Stomach (tissue), 9 donors: ENCODE results near the gene XRCC3. TPM values are rescaled to one million over a fixed set of nuclear protein-coding genes. Genes with fewer than 3 reads are reported as not detected.

Source experiments
- DNase-seq, 2 donors: peaks; one replicate each; pipeline versions ENCODE4 v3.0.0 to v3.0.0-alpha.2; 2013 to 2019
- H3K27ac ChIP-seq, 5 donors: fragments of 200-600 bp in 4 of 5; sonication (generic) in 4 of 5; one replicate each; pipeline ENCODE4 v1.5.1; 2013 to 2019; ENCODE audit warnings: mild to moderate bottlenecking in 1 of 5, moderate library complexity in 1 of 5
- H3K27me3 ChIP-seq, 3 donors: fragments of 200-600 bp; sonication (generic); one replicate each; pipeline ENCODE4 v1.5.1; 2017 to 2019; ENCODE audit warnings: mixed run types in 1 of 3
- H3K36me3 ChIP-seq, 4 donors: fragments of 200-600 bp; sonication (generic); 1 replicate in 3 of 4; 2 replicates in 1 of 4; pipeline ENCODE4 v1.5.1; 2016 to 2019
- H3K4me1 ChIP-seq, 4 donors: fragments of 200-600 bp; sonication (generic); one replicate each; pipeline ENCODE4 v1.5.1; 2016 to 2019
- H3K4me3 ChIP-seq, 4 donors: fragments of 200-600 bp; sonication (generic) in 3 of 4; one replicate each; pipeline ENCODE4 v1.5.1; 2016 to 2019; ENCODE audit warnings: mild to moderate bottlenecking in 1 of 4
- H3K9me3 ChIP-seq, 4 donors: fragments of 200-600 bp; sonication (generic); one replicate each; pipeline ENCODE4 v1.5.1; 2016 to 2019
- EP300 ChIP-seq: sonication (generic); formaldehyde crosslinking; IDR thresholded peaks from one replicate; pipeline ENCODE4 v1.6.1; 2017; ENCODE audit warnings: antibody characterized with exemption
- POLR2A ChIP-seq, 4 donors: fragments of 450-650 bp; IDR thresholded peaks; one replicate each; pipeline ENCODE4 v1.6.1; 2016; ENCODE audit warnings: antibody characterized with exemption in 4 of 4, control low read depth in 2 of 4, mild to moderate bottlenecking in 1 of 4, moderate library complexity in 1 of 4
- POLR2AphosphoS5 ChIP-seq, 3 donors: sonication (generic); formaldehyde crosslinking; IDR thresholded peaks; one replicate each; pipeline ENCODE4 v1.6.1; 2016; ENCODE audit warnings: antibody characterized with exemption in 3 of 3
- WGBS, 5 donors: extraction: QIAGEN DNeasy Blood & Tissue Kit in 3 of 5; methylation state at CpG; one replicate each; pipeline versions ENCODE4 v1.1.5 to v1.1.7; 2013 to 2018; 5-methylcytosine and 5-hydroxymethylcytosine counted together
- intact Hi-C: fragments of 100-400 bp; cut with DNase I; formaldehyde crosslinking; loops from one replicate; pipeline ENCODE4 v1.15.1; 2023; ENCODE audit warnings: low total_unique reads
- polyA plus RNA-seq, 3 donors: library from polyadenylated mRNA; stranded (reverse); fragments of 200-250 nt; gene quantifications; one replicate each; pipeline ENCODE4 v1.2.3, GENCODE V29; 2013
- total RNA-seq, 5 donors: library from RNA; depleted of rRNA; stranded (reverse); fragments of >200 nt; gene quantifications; one replicate each; pipeline versions ENCODE4 v1.1.0 to v1.2.3, GENCODE V29; 2014 to 2016
- TF ChIP-seq, protein P1 (sequence below), 7 experiments: fragments of 450-650 bp in 4 of 7; fragments of 200-600 bp in 3 of 7; sonication (generic) in 3 of 7; IDR thresholded peaks; one replicate each; pipeline ENCODE4 v1.5.1; 2016 to 2019; ENCODE audit warnings: antibody characterized with exemption in 7 of 7, control low read depth in 2 of 7, mild to moderate bottlenecking in 1 of 7
- donor health status: healthy with polysubstance abuse.
- donor health status: Bipolar disorder and iron deficiency.
- donor health status: healthy.

XRCC3 gene
- total and polyA plus RNA-seq, 8 donors: 2.6 to 70.1 (median 6.3) TPM

DNA sequence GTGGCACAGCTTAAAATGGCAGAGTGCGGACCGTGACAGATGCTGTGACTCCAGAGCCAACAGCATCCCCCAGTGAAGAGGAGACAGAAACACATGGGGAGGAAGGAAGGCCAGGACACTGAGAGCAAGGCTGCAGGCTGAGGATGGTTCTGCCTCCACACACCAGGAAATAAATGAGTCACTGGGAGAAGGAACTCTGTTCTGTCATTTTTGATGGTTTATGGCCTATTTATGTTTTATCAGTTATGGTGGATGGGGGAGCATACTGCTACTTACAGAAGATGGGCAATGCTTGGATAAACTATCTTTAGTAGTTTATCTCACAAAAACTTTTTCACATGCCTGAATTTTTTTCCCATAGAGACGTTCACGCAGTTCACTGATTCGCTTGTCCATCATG lies 34.2 kb upstream of the XRCC3 start:
- TF ChIP-seq, protein P1, sequence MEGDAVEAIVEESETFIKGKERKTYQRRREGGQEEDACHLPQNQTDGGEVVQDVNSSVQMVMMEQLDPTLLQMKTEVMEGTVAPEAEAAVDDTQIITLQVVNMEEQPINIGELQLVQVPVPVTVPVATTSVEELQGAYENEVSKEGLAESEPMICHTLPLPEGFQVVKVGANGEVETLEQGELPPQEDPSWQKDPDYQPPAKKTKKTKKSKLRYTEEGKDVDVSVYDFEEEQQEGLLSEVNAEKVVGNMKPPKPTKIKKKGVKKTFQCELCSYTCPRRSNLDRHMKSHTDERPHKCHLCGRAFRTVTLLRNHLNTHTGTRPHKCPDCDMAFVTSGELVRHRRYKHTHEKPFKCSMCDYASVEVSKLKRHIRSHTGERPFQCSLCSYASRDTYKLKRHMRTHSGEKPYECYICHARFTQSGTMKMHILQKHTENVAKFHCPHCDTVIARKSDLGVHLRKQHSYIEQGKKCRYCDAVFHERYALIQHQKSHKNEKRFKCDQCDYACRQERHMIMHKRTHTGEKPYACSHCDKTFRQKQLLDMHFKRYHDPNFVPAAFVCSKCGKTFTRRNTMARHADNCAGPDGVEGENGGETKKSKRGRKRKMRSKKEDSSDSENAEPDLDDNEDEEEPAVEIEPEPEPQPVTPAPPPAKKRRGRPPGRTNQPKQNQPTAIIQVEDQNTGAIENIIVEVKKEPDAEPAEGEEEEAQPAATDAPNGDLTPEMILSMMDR (IDR thresholded peaks at IDR 0.05): no peak
- TF ChIP-seq POLR2A (IDR thresholded peaks at IDR 0.05): no peak
- no peak for TF ChIP-seq EP300
- TF ChIP-seq POLR2AphosphoS5 (IDR thresholded peaks at IDR 0.05): no peak
- Histone ChIP-seq H3K9me3 (no peaks in the 10 kb centered on the region), H3K4me1 (peaks cover 0 to 11% (median 9%) of the 10 kb centered on the region in 4 donors), H3K27ac (no peak overlapping the region), H3K27me3 (no peaks in the 10 kb centered on the region), H3K4me3 (no peak overlapping the region), H3K36me3 (peaks cover 22 to 94% (median 88%) of the 10 kb centered on the region in 4 donors)
- intact Hi-C loops: no loop called here
- WGBS, 5 donors: 86 to 96% (median 91%) methylated on average over 5 of the region's 5 CpGs
- peak in 1 of 2 donors; percentile 8 for DNase-seq

DNA sequence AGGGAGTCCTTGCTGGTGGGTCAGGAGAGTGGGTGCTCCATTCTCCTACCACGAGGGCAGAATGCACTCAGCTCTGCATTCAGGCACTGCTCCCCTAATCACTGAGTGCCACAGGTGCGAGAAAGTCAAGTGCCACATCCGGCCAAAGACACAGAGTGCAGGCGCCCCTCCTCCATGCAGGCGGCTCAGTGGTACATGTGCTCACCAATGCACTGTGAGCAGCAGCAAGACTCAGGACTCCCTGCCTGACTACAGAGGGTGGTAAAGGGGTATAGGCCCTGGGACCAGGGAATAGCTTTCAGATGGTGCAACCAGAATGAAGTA lies 33.2 kb upstream of the XRCC3 start:
- Histone ChIP-seq H3K4me1 (peaks cover 0 to 5% (median 4%) of the 10 kb centered on the region in 4 donors), H3K27me3 (no peaks in the 10 kb centered on the region), H3K9me3 (no peaks in the 10 kb centered on the region), H3K36me3 (peaks cover 25 to 98% (median 92%) of the 10 kb centered on the region in 4 donors), H3K4me3 (no peak overlapping the region), H3K27ac (no peak overlapping the region)
- 64 to 82% (median 75%) methylated on average over 5 of the region's 5 CpGs for WGBS, 5 donors
- intact Hi-C loops: no loop called here
- DNase-seq: peak; percentile 26 to 33
- TF ChIP-seq POLR2AphosphoS5 (IDR thresholded peaks at IDR 0.05) (no peak), POLR2A (IDR thresholded peaks at IDR 0.05) (no peak), EP300 (no peak)
- TF ChIP-seq, protein P1 (IDR thresholded peaks at IDR 0.05): no peak

DNA sequence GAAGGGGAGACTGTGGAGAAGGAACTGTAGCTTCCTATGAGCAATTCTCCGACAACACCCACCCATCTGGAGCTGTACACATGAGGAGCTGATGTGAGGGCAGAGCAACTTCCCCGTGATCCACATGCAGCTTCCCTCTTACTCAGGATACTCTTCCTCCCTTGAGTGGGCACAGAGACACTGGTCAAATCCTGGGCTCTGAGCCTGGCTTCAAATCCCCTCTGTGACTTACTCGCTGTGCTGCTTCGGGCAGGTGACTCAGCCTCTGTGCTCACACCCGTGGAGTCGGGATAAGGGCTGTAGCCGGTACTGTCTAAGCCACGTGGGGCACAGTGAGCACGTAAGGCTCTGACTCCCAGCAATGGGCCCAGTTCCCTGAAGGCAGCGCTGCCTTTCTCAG lies 31.4 kb upstream of the XRCC3 start:
- Histone ChIP-seq H3K4me3 (no peak overlapping the region), H3K36me3 (peaks cover 21 to 99% (median 95%) of the 10 kb centered on the region in 4 donors), H3K4me1 (no peaks in the 10 kb centered on the region), H3K27me3 (no peaks in the 10 kb centered on the region), H3K27ac (no peak overlapping the region), H3K9me3 (no peaks in the 10 kb centered on the region)
- intact Hi-C loops: no loop called here
- no peak for DNase-seq
- TF ChIP-seq, protein P1 (IDR thresholded peaks at IDR 0.05): no peak
- no peak for TF ChIP-seq EP300
- 88 to 100% (median 90%) methylated on average over 5 to 10 of the region's 10 CpGs for WGBS, 5 donors

DNA sequence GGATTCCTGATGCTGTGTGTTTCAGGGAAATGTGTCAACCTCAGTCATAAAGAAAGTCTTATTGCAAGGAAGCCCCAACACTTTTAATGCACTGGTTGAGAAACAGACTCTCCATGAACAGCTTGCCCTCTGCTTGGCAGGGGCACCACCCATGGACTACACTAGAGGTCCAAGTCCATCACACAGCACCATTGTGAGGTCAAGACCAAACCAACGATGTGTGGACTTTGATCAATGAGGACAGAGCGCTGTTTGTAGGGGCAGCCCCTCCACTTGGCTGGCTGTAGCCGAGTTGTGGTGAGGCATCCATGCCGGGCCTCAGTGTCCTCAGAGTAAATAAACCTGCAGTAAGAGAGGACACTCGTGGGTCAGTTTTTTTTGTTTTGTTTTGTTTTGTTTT lies 30.2 kb upstream of the XRCC3 start:
- peak in 1 of 2 donors; percentile 4 for DNase-seq
- Histone ChIP-seq H3K27me3 (no peaks in the 10 kb centered on the region), H3K9me3 (no peaks in the 10 kb centered on the region), H3K27ac (no peak overlapping the region), H3K4me3 (no peak overlapping the region), H3K36me3 (peaks cover 27 to 99% (median 96%) of the 10 kb centered on the region in 4 donors), H3K4me1 (no peaks in the 10 kb centered on the region)
- 58 to 70% (median 64%) methylated on average over 5 of the region's 5 CpGs for WGBS, 5 donors
- intact Hi-C loops: no loop called here
- no peak for TF ChIP-seq POLR2AphosphoS5 (IDR thresholded peaks at IDR 0.05)
- TF ChIP-seq, protein P1 (IDR thresholded peaks at IDR 0.05): no peak
- no peak for TF ChIP-seq EP300
